NK-92 (cell line): ENCODE measurements around the gene OR52E6.

Experiments
- DNase-seq: peaks from one replicate; lab custom pipeline; 2025; ENCODE audit not compliant: unreplicated experiment; lab: John Stamatoyannopoulos, UW

OR52E6 gene

DNA sequence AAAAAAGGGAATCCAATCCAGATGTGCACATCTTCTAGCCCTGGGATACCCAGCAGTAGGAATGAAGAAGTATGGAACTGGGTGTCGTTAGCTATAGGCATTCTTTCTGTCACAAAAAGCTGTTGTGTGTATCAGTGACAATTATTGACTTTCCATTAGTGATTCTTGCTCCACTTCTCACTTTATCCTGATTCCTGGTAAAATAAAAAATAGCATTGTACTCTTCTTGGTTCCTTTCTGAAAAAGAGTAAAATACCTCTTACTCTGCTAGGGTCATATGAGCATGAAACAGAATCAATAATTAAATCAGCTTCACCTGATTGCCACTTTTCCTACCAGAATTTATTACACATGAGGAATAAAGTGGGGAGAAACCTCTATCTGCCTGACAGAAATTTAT, at the start of gene OR52E6:
OR52E6 (minus strand) TSS at position 101 of the 400 bp plus-strand sequence; CDS start at position 101, 0 bp downstream.
- no peak for DNase-seq

GRCh38 chr11:5891216-5891800, 49.6 kb upstream of the OR52E6 start:
- DNase-seq, result no peak

DNA sequence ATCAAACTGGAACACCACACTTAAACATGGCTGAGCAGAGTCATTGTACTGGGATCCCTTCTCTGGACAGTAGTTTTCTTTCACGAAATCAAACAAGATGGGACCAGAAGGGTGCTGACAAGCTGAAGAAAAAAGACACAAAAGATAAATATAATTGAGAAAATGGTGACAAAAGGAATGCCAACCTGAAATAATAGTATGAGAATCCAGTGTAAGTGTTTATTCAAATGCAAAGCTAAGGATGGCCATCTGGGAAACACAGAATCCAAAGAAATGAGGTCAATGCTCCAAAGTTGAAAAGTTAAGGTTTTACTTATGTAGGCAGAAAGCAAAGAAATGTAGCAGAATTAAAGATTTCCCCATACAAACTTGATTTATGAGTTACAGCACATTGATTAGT, 46.0 kb upstream of the OR52E6 start:
- DNase-seq, result no peak

- DNase-seq, result no peak
These were observed 45.5 kb upstream of the OR52E6 start for GRCh38 chr11:5887172-5887571.

DNA sequence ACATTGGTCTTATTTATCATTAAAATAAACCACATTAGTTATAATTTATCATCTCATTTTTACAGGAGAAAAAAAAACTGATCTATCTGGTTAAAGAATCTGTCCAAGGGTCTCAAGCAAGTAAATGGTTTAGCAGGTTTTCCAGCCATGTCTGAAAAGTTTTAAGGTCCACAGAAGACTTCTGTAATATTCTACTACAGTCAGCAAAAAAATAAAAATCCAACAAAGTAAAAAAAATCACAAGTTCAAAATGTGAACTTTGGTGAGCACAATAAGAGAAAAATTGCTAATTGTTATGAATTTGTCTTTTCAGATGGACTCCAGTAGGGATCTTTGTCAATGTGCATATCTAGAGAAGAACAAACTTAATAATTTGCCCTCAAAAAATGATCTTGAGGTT, 40.1 kb upstream of the OR52E6 start:
- DNase-seq, result no peak

- no peak for DNase-seq
These were observed 38.6 kb upstream of the OR52E6 start, which contains the start of gene OR52E4 for GRCh38 chr11:5880329-5880728. OR52E4 (plus strand) TSS chr11:5880629; CDS start chr11:5884293, 3,664 bp downstream.

- no peak for DNase-seq
These were observed 36.9 kb upstream of the OR52E6 start for GRCh38 chr11:5878564-5878963.

DNA sequence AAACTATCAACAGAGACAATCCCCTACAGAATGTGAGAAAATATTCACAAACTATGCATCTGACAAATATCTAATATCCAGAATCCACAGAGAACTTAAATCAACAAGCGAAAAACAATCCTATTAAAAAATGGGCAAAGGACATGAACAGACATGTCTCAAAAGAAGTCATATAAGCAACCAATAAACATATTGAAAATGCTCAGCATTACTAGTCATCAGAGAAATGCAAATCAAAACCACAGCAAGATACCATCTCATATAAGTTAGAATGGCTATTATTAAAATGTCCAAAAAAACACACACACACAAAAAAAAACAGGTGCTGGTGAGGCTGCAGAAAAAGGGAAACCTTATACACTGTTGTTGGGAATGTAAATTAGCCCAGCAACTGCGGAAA, 24.1 kb upstream of the OR52E6 start:
- DNase-seq, result no peak

GRCh38 chr11:5857590-5857989, 15.9 kb upstream of the OR52E6 start, which contains the start of gene OR52E8:
OR52E8 (minus strand) TSS chr11:5857690; CDS start chr11:5857690, 0 bp downstream.
- no peak for DNase-seq

DNA sequence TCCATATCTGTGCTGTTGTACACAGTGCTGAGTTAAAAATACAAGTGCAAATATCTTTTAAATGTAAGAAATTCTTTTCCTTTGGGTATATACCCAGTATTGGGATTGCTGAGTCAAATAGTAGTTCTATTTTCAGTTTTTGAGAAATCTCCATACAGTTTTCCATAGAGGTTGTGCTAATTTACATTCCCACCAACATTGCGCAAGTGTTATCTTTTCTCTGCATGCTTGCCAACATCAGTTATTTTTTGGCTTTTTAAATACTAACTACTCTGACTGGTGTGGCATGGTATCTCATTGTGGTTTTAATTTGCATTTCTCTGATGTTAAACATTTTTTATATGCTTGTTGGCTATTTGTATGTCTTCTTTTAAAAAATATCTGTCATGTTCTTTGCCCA, 9.3 kb upstream of the OR52E6 start:
- no peak for DNase-seq

- DNase-seq, result no peak
These were observed 6.0 kb upstream of the OR52E6 start for GRCh38 chr11:5847711-5848110.

- no peak for DNase-seq
These were observed 5.0 kb upstream of the OR52E6 start for GRCh38 chr11:5846701-5847100.

DNA sequence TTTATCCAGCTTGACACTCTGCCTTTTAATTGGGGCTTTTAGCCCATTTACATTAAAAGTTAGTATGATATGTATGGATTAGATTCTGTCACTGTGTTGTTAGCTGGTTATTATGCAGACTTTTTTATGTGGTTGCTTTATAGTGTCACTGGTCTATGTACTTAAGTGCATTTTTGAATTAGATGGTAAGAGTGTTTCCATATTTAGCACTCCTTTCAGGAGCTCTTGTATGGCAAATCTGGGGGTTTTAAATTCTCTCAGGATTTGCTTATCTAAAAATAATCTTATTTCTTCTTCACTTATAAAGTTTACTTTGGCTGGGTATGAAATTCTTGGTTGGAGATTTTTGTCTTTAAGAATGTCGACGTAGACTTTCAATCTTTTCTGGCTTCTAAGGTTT, 4.0 kb downstream of the OR52E6 start:
- no peak for DNase-seq

GRCh38 chr11:5833446-5833845, 8.3 kb downstream of the OR52E6 start:
- DNase-seq, result no peak

DNA sequence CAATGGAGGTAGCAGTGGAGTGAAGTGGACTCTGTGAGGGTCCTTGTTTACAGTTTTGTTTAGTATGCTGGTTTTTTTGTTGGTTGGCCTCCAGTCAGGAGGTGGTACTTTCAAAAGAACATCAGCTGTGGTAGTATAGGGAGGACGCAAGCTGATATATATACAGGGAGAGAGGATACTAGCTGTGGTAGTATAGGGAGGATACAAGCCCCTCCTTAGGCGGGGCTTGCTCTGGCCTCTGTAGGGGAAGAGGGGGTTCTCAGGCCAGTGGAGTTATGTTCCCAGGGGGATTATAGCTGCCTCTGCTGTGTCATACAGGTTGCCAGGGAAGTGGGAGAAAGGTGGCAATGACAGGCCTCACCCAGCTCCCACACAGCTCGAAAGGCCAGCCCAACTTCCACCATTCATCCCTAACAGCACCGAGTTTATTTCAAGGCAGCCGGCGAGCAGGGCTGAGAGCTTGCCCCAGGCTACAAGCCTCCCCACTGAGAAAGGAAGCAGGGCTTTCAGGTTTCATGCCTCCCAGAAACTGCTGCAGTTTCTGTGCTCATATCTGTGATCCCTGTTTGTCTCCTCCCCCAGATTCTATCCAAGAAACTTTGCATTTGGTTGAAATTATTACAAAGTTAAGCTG, 10.4 kb downstream of the OR52E6 start:
- no peak for DNase-seq

DNA sequence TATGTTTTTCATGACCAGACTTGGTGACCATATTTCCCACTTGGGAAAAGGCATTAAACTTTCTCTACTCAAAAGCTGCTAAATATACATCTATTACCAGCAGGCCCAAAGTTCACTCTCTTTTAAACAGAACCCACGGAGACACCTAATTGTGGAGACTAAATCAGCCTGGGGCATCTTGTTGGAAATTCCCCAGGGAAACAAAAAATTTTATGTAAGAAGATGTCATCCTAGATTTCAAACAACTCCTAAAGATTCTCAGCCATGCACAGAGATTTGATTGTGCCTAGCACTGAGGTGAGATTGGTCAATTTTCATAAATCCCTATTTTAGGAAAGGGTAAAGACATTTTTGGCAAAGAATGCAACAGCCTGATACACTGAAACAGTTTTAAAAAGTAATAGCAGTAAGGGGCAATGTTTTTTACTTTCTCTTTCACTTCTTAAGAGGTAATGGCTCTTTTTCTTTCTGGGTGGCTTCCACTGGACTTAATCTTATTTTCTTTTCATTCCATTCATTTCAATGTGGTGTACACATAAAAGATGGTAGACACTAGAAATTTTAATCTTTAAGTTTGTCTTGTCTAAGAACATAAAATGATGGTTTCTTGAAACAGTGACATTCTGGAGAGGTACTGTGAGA, 23.3 kb downstream of the OR52E6 start:
- DNase-seq, result no peak

- DNase-seq, result no peak
These were observed 26.2 kb downstream of the OR52E6 start for GRCh38 chr11:5815534-5815933.

DNA sequence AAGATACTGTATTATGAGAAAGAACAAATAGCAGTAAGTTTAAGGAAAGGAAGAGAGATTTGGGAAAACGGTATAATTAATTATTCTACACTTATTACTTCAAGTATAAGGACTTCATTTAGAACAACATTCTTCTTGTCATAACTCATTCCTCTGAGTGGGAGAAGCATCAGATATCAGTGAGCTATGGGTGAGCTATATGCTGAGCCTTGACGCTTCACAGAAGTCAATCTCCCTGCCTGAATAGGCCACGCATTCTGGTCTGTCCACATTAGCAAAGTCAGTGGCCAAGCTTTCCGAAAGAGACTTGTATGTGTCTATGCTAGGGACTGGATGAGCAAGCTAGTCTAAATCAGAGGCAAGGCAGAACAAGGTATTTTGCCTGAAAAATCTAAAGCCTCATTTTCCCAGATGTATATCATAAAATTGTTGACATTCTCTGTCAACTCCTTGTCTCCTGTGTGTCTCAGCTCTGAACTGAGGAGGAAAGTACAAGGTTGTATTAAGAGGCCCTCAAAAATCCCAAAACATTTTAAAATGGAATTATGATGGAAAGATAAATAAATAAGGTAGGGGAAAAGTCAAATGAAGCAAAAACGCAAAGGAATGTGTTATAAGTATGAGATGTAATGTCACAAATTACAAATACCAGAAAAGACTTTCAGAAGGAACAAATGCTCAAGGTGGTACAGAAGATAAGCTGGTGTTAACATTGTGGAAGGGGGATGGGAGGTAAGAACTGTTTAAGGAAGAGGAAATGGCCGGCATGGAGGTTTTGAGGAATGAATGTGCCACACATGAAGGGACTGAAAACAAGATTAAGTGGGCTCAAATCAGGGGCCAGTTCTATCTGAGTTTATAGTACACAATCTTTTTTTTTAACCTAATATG, 31.5 kb downstream of the OR52E6 start:
- no peak for DNase-seq

DNA sequence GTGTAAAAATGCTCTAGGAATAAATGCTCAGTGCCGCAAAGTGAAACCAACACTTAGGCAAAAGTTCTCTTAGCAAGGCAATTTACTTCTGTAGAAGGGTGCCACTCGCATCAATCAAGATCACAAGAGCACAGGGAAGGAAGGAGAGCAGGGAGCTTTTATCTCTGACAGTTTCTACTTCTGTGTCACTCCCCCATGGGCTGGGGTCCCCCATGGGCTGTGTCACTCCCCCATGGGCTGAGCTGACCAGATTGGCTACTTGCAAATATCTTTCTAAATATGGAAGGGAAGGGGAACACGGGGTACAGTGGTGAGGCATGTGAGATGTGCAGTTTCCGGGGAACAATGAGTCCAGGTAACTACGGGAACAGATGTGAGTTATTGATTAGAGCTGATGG, 32.6 kb downstream of the OR52E6 start:
- no peak for DNase-seq

GRCh38 chr11:5808500-5809121, 33.1 kb downstream of the OR52E6 start, which contains the start of gene OR52N2:
OR52N2 (plus strand) TSS chr11:5808924; CDS start chr11:5820336, 11,412 bp downstream.
- no peak for DNase-seq

DNA sequence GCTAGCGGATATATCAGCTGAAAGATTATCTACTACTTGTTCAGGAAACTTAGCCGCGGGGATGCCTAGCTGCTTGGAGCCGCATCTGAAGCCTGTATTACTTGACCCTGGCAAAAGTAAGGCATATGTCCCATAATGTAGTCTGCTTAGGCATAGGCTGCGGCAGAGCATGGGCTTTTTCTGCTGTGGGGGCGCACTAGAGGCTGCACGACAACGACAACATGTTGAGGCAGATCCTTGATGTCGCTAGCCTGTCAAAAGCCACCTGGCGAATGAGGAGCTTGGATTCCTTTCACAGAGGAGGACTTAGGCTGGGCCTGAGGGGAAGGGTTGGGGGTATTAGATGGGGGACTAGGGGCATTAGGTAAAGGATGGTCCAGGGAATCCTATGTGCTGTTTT, 34.1 kb downstream of the OR52E6 start:
- no peak for DNase-seq
